ENCODE results near the gene ELOVL2. TPM values are rescaled to one million over a fixed set of nuclear protein-coding genes. Genes with fewer than 3 reads are reported as not detected.

ELOVL2 gene
- total and polyA plus RNA-seq, 2 donors (not counting 1 experiment from before 2014, with no cell fraction given): not detected

- peak; percentile 60 for ATAC-seq (ENCODE audit: low read depth)
- Histone ChIP-seq H3K9ac (ENCODE audit: low read length) (peak overlapping the region; percentile 46), H3K36me3 (replicated peaks in 1 of 2; ENCODE audit: control extremely low read depth in 1 of 2, control insufficient read depth in 1 of 2, extremely low read depth in 1 of 2, insufficient read depth in 2 of 2, low read length in 1 of 2) (no peaks in the 10 kb centered on the region), H3K9me3 (ENCODE audit: control extremely low read depth in 1 of 3, control insufficient read depth in 2 of 3, insufficient read depth in 1 of 3, low read length in 2 of 3) (no peaks in the 10 kb centered on the region), H3K79me2 (ENCODE audit: control insufficient read depth, insufficient read depth, low read length) (no peaks in the 10 kb centered on the region), H2AFZ (ENCODE audit: insufficient read depth, low read depth, low read length, poor library complexity, severe bottlenecking) (peak overlapping the region; percentile 48), H3K4me3 (ENCODE audit: control extremely low read depth in 1 of 5, extremely low read depth in 1 of 5, insufficient read depth in 1 of 5, low read depth in 2 of 5, low read length in 4 of 5) (peak overlapping the region in 2 of 5 experiments; percentile 21 to 57), H3K4me2 (replicated peaks; ENCODE audit: low read depth, low read length, poor library complexity, severe bottlenecking) (peak overlapping the region; percentile 67), H4K20me1 (ENCODE audit: control insufficient read depth, insufficient read depth, low read length, poor library complexity, severe bottlenecking) (no peaks in the 10 kb centered on the region), H3K4me1 (ENCODE audit: control insufficient read depth in 2 of 2, insufficient read depth in 2 of 2, low read length in 2 of 2) (peaks cover 10% of the 10 kb centered on the region in 2 donors), H3K27ac (ENCODE audit: low read length in 2 of 2) (no peak overlapping the region), H3K27me3 (replicated peaks in 1 of 4; ENCODE audit: control extremely low read depth in 1 of 4, control insufficient read depth in 3 of 4, insufficient read depth in 4 of 4, low read length in 3 of 4) (peaks cover 0 to 21% (median 11%) of the 10 kb centered on the region in 4 experiments)
- intact Hi-C loops (cut with micrococcal nuclease): no loop called here
- Mint-ChIP-seq H3K4me1 (peaks cover 9% of the 10 kb centered on the region), H3K9me3 (ENCODE audit: insufficient read depth) (no peaks in the 10 kb centered on the region), H3K4me3 (peak overlapping the region; percentile 80), H3K27ac (no peak overlapping the region), H3K27me3 (peaks cover 56% of the 10 kb centered on the region)
- ChIA-PET POLR2A (no interaction called here), CTCF (interaction anchor here (0.6 kb wide), 1 partner anchor 90 kb away, joined by 3 read pairs; no protein-coding TSS in a partner anchor)
- TF ChIP-seq CTCF (IDR thresholded peaks at IDR 0.05) (no peak), EZH2 (IDR thresholded peaks at IDR 0.05; ENCODE audit: borderline replicate concordance, insufficient read depth, low read depth, low read length, poor library complexity, severe bottlenecking) (no peak)
- peak; percentile 58 for DNase-seq
- 31% methylated on average over 8 of the region's 10 CpGs for WGBS (ENCODE audit: insufficient coverage)
These were observed 18.0 kb downstream of the ELOVL2 start for GRCh38 chr6:11025921-11026635.

- POLR2A ChIA-PET: no interaction called here
- Mint-ChIP-seq H3K27me3 (peaks cover 52% of the 10 kb centered on the region), H3K27ac (no peak overlapping the region), H3K4me3 (no peak overlapping the region), H3K9me3 (ENCODE audit: insufficient read depth) (no peaks in the 10 kb centered on the region), H3K4me1 (peaks cover 9% of the 10 kb centered on the region)
- TF ChIP-seq CTCF (IDR thresholded peaks at IDR 0.05) (no peak), EZH2 (IDR thresholded peaks at IDR 0.05; ENCODE audit: borderline replicate concordance, insufficient read depth, low read depth, low read length, poor library complexity, severe bottlenecking) (no peak)
- WGBS (ENCODE audit: insufficient coverage): no CpG with 5 or more reads among the region's 3 CpGs
- no peak for ATAC-seq (ENCODE audit: low read depth)
- H3K27ac ChIP-seq (ENCODE audit: low read length in 2 of 2): no peak overlapping the region
- CTCF ChIA-PET: no interaction called here
- intact Hi-C loops (cut with micrococcal nuclease): no loop called here
- no peak overlapping the region for H2AFZ ChIP-seq (ENCODE audit: insufficient read depth, low read depth, low read length, poor library complexity, severe bottlenecking)
- no peaks in the 10 kb centered on the region for H4K20me1 ChIP-seq (ENCODE audit: control insufficient read depth, insufficient read depth, low read length, poor library complexity, severe bottlenecking)
- H3K79me2 ChIP-seq (ENCODE audit: control insufficient read depth, insufficient read depth, low read length): no peaks in the 10 kb centered on the region
- no peak overlapping the region for H3K4me3 ChIP-seq (ENCODE audit: control extremely low read depth in 1 of 5, extremely low read depth in 1 of 5, insufficient read depth in 1 of 5, low read depth in 2 of 5, low read length in 4 of 5)
- H3K9ac ChIP-seq (ENCODE audit: low read length): no peak overlapping the region
- peaks cover 10% of the 10 kb centered on the region in 2 donors for H3K4me1 ChIP-seq (ENCODE audit: control insufficient read depth in 2 of 2, insufficient read depth in 2 of 2, low read length in 2 of 2)
- no peak overlapping the region for H3K4me2 ChIP-seq (replicated peaks; ENCODE audit: low read depth, low read length, poor library complexity, severe bottlenecking)
- H3K9me3 ChIP-seq (ENCODE audit: control extremely low read depth in 1 of 3, control insufficient read depth in 2 of 3, insufficient read depth in 1 of 3, low read length in 2 of 3): no peaks in the 10 kb centered on the region
- H3K36me3 ChIP-seq (replicated peaks in 1 of 2; ENCODE audit: control extremely low read depth in 1 of 2, control insufficient read depth in 1 of 2, extremely low read depth in 1 of 2, insufficient read depth in 2 of 2, low read length in 1 of 2): no peaks in the 10 kb centered on the region
- DNase-seq: no peak
- peaks cover 0 to 23% (median 11%) of the 10 kb centered on the region in 4 experiments for H3K27me3 ChIP-seq (replicated peaks in 1 of 4; ENCODE audit: control extremely low read depth in 1 of 4, control insufficient read depth in 3 of 4, insufficient read depth in 4 of 4, low read length in 3 of 4)
These were observed 19.0 kb downstream of the ELOVL2 start for GRCh38 chr6:11025130-11025529.

All from B cell (primary cell).